NCI-H1105 (cell line): ENCODE results near the gene CD2.

Experiments
- DNase-seq: peaks from one replicate; lab custom pipeline; 2025; lab: John Stamatoyannopoulos, UW

CD2 gene

DNA sequence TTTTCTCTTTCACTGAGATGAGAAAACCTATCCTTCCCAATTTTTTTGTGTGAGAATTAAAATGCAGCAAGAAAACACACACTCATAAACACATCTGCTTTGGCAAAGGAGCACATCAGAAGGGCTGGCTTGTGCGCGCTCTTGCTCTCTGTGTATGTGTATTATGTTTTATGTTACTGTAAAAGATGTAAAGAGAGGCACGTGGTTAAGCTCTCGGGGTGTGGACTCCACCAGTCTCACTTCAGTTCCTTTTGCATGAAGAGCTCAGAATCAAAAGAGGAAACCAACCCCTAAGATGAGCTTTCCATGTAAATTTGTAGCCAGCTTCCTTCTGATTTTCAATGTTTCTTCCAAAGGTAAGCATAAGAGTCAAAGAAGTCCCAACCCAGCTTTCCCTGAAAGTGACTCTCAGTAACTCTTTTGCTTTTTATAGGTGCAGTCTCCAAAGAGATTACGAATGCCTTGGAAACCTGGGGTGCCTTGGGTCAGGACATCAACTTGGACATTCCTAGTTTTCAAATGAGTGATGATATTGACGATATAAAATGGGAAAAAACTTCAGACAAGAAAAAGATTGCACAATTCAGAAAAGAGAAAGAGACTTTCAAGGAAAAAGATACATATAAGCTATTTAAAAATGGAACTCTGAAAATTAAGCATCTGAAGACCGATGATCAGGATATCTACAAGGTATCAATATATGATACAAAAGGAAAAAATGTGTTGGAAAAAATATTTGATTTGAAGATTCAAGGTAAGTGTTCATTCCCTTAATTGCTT is at the start of gene CD2:
Gene CD2 (plus strand): TSS at position 233 of the 780 bp plus-strand sequence. CDS start 63 bp downstream, at position 296.
- DNase-seq: no peak

- DNase-seq: no peak
These were observed 48.1 kb upstream of the CD2 start for GRCh38 chr1:116706123-116706522.

DNA sequence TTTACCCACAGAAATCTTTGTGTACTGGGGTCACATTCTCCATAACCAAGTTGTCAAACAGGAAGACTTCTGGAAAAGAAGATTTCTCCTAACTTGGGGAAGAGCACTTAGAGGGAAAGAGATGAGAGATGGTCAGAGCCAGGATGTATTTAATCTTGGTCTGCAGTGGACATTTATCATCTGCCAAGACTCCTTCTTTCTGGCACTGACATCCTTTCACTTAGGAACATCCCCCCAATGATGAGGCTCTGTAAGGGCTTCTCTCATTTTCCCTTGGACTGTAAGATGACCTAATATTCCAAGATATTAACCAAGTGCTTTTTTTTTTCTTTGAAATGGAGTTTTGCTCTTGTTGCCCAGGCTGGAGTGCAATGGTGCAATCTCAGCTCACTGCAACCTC is 47.4 kb upstream of the CD2 start:
- no peak for DNase-seq

DNA sequence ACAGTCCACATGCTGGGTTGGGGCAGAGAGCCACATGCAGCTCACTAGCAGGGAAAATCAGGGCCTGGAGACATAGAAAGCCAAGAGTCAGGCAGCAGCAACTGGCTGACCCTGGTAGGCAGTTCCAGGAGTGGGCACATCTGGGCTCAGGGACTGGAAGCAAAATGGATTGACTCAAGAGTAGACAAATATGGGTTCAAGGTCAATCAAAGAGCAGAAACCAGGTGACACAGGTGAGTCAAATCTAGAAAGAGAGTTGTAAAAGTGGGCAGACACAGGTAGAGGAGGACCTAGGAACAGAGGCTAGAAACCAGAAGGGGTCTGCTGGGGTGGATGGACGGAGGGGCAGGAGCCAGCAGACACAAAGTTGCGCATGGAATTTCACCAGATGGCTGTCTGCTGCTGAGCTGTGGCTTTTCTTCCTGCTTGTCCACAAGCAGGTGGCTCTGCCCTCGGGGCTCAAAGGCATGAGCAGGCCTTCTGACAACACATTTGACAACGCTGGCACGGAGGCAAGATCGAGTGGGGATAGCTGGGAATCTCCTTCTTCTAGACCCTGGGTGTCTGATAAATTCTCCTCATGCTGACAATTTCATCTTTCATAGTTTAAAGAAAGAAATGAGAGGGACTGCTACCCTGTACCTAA is 45.9 kb upstream of the CD2 start:
- DNase-seq: no peak

DNA sequence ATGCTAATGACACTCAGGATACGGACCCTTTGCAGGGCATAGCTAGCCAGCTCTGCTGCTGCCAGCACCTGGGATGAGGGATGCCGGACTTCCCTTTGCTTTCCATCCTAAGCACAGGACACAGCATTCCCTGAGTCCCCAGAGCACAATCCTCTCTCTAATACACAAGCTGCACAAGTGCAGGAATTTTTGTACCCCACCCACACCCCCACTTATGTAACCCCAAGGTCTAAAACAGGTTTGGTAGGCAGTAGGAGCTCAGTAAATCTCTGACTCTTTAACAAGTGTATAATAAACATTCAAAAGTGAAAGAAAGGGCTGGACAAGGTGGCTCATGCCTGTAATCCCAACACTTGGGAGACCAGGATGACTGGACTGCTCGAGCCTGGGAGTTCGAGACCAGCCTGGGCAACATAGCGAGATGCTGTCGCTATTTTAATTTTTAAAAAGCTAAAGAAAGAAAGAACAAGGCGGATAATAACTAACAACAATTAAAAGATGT is 44.5 kb upstream of the CD2 start:
- no peak for DNase-seq

DNA sequence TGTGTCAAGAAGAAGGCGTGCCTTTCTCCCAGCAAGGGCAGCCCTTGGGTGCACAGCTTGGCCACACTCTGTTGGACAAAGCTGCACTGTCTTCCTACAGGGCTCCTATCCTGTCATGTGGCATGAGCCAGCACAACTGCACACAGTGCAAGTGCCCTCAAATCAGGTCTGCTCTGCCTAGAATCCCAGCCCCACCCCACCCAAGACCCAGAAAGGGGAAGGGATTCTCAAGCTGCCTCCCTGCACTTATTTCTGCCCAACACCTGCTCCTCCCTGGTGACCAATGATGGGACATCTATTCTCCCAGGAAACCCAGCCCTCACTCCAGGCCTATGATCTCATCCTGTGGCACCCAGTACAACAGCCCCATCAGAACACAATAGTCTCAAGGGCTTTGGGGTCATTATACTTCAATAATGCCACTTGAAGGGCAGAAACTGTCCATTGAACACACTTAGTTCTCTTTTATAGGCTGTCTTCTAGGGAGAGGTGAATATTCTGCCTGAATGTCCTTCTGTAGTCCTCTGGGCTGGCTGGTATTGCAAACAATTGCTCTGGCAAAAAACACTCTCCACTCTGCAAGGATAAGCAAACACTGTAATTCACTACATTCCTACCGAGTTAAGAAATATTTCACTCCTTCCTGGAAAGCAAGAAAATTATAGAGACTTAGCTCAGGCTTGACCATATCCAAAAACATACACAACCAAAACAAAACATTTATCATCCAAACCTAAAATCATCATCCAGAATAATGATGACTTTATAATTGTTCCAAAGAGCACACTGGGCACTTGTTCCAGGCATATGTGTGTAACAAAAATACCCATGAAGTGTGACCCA is 43.6 kb upstream of the CD2 start:
- DNase-seq: peak; percentile 2

GRCh38 chr1:116711263-116711840 is 42.9 kb upstream of the CD2 start:
- peak; percentile 5 for DNase-seq

GRCh38 chr1:116712510-116712909 is 41.7 kb upstream of the CD2 start:
- no peak for DNase-seq

- no peak for DNase-seq
These were observed 40.8 kb upstream of the CD2 start for GRCh38 chr1:116713474-116713873.

DNA sequence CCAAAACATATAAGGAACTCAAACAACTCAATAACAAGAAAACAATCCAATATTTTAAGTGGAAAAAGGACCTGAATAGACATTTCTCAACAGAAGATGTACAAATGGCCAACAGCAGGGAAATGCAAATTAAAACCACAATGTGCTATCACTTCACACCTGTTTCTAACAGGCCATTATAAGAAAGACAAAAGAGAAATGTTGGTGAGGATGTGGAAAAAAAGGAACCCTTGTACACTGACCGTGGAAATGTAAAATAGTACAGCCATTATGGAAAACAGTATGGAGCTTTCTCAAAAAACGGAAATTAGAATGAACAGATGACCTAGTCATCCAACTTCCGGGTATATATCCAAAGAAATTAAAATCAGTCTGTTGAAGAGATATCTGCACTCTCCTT is 37.8 kb upstream of the CD2 start:
- no peak for DNase-seq

- DNase-seq: no peak
These were observed 36.9 kb upstream of the CD2 start for GRCh38 chr1:116717318-116717717.

GRCh38 chr1:116720364-116721038 is 33.7 kb upstream of the CD2 start:
- no peak for DNase-seq

- no peak for DNase-seq
These were observed 33.2 kb upstream of the CD2 start for GRCh38 chr1:116721039-116721405.

DNA sequence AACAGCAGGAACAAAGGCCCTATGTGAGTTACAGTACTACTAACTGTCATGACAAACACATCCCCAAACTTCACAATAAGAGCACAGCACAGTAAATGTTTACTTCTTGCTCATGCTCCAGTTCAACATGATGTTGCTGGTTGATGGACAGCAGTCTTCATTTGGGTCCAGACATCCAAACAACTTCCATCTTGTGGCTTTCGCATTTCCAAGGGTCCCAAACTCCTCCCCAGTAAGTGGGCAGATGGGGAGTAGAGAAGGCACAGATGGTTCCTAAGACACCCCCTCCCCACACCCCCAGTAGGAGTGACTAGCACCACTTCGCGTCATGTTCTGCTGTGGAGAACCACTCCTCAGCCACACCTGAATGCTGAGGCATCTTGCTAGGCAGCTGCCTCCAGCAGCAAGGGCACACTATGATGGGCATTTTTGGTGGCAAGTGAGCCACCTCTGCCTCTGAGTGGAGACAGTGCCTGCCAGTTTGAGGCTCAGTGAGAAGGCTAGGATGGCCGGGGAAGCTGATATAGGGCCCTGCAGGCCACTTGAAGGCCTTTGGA is 32.7 kb upstream of the CD2 start:
- no peak for DNase-seq

DNA sequence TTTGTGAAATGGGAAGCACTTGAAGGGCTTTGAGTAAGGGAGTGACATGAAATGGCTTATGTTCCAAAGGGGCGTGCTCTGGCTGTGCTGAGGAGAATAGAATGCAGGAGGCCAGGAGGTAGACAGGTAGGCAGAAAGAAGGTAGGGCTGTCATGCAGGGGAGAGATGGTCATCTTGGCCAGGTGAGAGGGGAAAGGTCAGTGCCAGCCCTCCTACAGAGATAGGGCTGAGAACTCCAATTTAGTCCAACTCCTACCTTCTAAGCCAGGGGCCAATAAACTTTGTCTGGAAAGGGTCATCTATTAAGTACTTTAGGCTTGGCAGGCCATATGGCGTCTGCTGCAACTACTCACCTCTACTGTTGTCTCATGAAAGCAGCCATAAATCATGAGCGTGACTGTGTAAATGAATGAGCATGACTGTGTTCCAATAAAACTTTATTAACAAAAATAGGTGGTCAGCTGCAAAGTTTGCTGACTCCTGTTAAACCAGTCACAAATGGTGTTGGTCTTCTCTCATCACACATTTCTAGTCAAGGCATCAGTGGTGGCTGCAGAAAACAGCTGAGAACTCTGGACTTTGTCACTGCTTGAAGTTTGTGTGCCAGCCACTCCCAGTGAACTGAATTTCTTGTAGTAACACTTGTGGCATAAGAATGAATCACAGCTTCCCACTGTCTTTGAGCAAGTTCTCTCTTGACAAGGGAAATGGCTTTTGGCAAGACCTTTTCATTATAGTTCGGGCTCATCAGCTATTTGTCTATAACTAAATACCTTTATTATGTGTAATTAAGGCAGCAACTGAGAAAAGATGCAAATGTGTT is 32.0 kb upstream of the CD2 start:
- no peak for DNase-seq

- peak; percentile 56 for DNase-seq
These were observed 29.4 kb upstream of the CD2 start for GRCh38 chr1:116724765-116725375.

- DNase-seq: no peak
These were observed 28.4 kb upstream of the CD2 start for GRCh38 chr1:116725798-116726197.

- DNase-seq: no peak
These were observed 27.1 kb upstream of the CD2 start for GRCh38 chr1:116726872-116727820.

DNA sequence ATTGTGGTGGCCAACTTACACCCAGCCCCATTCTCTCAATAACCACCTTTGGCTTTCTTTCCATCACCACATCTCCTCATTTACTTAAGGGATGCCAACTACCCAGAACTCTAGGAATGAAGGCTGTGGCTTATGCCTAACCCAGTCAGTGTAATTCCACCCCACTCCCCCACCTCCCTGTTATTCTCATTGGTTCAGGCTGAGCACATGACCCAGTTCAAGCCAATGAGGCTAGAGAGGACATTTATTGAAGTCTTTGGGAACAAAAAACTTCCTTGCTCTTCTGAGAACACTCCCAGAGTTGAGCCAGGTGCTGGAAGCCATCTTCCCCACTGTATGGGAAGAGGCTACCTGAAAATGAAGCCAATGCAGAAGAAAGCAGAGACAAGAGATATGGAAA is 22.8 kb upstream of the CD2 start:
- DNase-seq: no peak
